Measurements from ENCODE around the gene RNU1-4. TPM values are rescaled to one million over a fixed set of nuclear protein-coding genes. Genes with fewer than 3 reads are reported as not detected.
"Not testable (repeated sequence)": the region's sequence is repeated elsewhere in the genome, so short reads cannot be mapped to it uniquely, and the experiment has no call there.

RNU1-4 gene
- total and polyA plus RNA-seq, 8 donors: under 0.01 to 9,966 (median under 0.01) TPM; not detected in 3

DNA sequence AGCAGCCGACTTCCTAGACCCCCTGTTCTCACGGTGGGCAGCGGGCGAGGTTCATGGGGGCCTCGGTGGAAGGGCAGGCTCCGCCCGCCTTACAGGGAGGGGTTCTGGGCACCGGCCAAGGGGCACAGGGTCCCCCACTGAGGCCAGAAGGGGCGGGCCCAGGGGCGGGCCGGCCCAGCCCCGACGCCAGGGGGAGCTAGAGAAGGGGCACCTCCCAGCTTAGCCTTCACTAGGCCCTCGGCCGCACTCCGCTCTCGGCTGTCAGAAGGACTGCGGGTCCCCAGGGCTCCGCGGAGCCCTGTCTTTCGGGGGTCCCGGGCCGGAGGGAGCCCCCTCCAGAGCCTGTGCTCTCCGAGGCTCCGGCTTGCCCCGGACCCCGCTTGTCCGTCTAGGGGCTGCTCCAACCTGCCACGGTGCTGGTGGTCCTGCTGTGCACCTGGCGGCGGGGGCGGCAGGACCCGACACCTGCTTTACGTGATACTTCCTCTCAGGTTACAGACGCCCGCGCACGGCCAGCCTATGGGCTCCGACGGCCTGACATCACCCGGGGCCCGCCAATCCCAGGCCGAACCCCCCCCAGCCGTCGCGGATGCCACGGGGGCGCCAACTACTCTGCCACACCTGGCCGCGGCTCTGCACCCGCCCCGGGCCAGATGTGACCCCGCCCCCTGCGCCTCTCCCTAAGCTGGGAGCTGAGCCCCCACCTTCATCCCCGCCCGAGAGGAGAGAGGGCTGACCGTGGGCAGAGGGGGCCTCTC lies 40.0 kb upstream of the RNU1-4 start:
- DNase-seq: not testable (repeated sequence)
- 0 to 6% (median 3%) methylated on average over 3 to 8 of the region's 57 CpGs; no CpG with 5 or more reads in 2 of the 5 donors for WGBS, 5 donors

DNA sequence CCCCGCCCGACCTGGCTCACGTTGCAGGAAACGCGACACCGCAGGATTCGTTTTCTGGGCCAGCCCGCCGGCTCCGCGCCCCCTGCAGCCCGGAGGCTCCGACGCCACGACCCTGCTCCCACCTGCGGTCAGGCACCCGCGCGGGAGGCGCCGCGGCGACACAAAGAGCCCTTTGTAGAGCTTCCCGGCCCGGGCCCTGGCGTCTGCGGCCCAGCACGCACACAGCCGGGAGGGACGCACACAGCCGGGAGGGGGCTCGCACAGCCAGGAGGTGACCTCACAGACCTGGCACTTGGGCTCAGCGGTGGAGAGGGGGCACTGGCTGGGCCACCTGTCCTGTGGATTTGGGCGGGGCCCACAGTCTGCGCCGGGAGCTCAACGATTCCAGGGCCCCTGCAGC lies 39.1 kb upstream of the RNU1-4 start:
- H3K36me3 ChIP-seq; H3K27ac ChIP-seq; H3K4me3 ChIP-seq; H3K4me1 ChIP-seq; H3K9me3 ChIP-seq; intact Hi-C loops (cut with DNase I; ENCODE audit: low total_unique reads); DNase-seq: not testable (repeated sequence)
- peaks cover 0 to 36% (median 0%) of the 10 kb centered on the region in 3 donors for H3K27me3 ChIP-seq
- WGBS, 5 donors: no CpG with 5 or more reads among the region's 37 CpGs

More for the DNA sequence above, 40.0 kb upstream of the RNU1-4 start:
- H3K27ac ChIP-seq; intact Hi-C loops (cut with DNase I; ENCODE audit: low total_unique reads); H3K4me1 ChIP-seq; H3K36me3 ChIP-seq; H3K9me3 ChIP-seq; H3K4me3 ChIP-seq: not testable (repeated sequence)
- H3K27me3 ChIP-seq: peaks cover 0 to 40% (median 0%) of the 10 kb centered on the region in 3 donors

DNA sequence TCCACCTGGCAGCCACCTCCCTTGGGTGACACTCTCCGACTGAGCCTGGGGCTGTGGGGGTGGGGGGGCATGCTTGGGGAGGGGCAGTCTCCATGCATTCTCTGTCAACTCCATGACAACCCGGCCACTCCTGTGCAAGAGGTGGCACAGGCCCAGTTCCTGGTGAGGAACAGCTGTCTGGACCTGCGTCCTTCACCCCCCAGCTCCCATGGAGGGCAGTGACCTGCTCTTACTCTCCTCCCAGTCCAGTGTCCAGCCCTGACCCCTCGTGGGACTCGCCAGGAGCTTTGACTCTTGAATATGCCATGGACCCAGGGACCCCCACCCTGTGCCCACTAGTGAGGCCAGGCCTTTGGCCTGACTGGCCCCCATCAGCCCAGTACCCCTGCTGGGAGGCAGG lies 38.0 kb upstream of the RNU1-4 start:
- H3K36me3 ChIP-seq; intact Hi-C loops (cut with DNase I; ENCODE audit: low total_unique reads); DNase-seq; H3K4me1 ChIP-seq; H3K9me3 ChIP-seq; H3K4me3 ChIP-seq; H3K27ac ChIP-seq: not testable (repeated sequence)
- WGBS, 5 donors: 63 to 100% (median 73%) methylated on average over 1 to 2 of the region's 5 CpGs; no CpG with 5 or more reads in 2 of the 5 donors
- peaks cover 0 to 28% (median 0%) of the 10 kb centered on the region in 3 donors for H3K27me3 ChIP-seq

DNA sequence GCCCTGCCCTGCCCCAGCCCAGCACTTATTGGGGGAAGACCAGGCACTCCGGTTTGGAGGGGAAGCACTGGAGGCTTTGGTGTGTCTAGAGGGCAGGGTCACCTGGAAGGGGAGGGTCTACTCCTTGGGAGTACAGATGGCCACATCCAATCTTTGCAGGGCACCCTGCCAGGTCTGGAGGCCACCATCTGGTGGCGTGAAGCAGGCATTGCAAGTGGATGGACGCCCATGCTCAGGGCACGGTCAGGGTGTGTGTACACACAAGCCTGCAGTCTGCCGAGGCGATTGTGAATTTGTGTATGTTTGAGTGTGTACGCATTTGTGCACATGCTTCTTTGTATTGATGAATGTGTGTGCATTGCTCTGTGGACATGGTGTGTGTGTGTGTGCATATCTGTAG lies 37.2 kb upstream of the RNU1-4 start:
- peaks cover 0 to 31% (median 5%) of the 10 kb centered on the region in 3 donors for H3K27me3 ChIP-seq
- H3K36me3 ChIP-seq; H3K9me3 ChIP-seq; H3K4me1 ChIP-seq; intact Hi-C loops (cut with DNase I; ENCODE audit: low total_unique reads); H3K27ac ChIP-seq; H3K4me3 ChIP-seq; DNase-seq: not testable (repeated sequence)
- 0 to 17% (median 9%) methylated on average over 1 of the region's 7 CpGs; no CpG with 5 or more reads in 2 of the 5 donors for WGBS, 5 donors
- TF ChIP-seq, protein P1, sequence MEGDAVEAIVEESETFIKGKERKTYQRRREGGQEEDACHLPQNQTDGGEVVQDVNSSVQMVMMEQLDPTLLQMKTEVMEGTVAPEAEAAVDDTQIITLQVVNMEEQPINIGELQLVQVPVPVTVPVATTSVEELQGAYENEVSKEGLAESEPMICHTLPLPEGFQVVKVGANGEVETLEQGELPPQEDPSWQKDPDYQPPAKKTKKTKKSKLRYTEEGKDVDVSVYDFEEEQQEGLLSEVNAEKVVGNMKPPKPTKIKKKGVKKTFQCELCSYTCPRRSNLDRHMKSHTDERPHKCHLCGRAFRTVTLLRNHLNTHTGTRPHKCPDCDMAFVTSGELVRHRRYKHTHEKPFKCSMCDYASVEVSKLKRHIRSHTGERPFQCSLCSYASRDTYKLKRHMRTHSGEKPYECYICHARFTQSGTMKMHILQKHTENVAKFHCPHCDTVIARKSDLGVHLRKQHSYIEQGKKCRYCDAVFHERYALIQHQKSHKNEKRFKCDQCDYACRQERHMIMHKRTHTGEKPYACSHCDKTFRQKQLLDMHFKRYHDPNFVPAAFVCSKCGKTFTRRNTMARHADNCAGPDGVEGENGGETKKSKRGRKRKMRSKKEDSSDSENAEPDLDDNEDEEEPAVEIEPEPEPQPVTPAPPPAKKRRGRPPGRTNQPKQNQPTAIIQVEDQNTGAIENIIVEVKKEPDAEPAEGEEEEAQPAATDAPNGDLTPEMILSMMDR (IDR thresholded peaks at IDR 0.05): peak in 1 of 7 experiments; percentile 8

DNA sequence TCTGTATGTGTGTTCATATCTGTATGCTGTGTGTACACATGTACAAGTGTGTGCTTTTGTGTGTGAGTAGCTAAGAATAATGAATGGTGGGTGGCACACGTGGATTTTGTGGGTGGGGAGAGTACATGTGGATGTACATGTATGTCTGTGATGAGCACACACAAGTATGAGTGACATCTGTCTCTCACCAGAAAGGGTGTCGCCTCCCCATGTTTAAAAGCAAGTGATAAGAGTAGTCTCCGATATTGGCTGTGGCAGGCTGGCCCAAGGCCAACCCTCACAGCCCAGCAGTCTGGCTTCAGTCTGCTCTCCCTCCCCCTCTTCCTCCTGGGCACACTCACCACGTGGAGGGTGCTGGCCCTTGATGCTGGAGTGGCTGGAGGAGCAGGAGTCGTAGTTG lies 36.7 kb upstream of the RNU1-4 start:
- peaks cover 0 to 28% (median 5%) of the 10 kb centered on the region in 3 donors for H3K27me3 ChIP-seq
- H3K27ac ChIP-seq; H3K36me3 ChIP-seq; H3K4me3 ChIP-seq; H3K9me3 ChIP-seq; H3K4me1 ChIP-seq; intact Hi-C loops (cut with DNase I; ENCODE audit: low total_unique reads): not testable (repeated sequence)
- peak in 1 of 2 donors; percentile 31 for DNase-seq
- WGBS, 5 donors: 0 to 44% (median 20%) methylated on average over 1 to 3 of the region's 5 CpGs

DNA sequence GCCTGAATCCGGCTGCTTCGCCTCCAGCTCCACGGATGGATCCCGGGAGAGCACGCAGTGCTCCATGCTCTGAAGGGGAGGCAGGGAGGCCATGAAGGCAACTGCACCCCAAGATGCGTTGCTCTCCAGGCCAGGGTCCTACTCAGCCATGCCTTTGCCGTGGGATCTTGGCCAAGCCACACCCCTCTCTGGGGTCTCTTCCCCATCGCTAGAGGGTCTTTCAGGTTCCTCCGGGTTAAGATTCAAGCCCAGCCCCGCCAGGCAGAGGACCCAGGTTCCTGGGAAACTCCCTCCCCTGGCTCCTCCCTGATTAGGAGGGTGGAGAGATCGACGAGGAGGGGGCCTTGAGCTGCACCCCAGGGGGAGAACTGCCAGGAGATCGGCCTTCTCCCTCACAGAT lies 36.2 kb upstream of the RNU1-4 start:
- H3K36me3 ChIP-seq; DNase-seq; H3K4me1 ChIP-seq; H3K4me3 ChIP-seq; H3K27ac ChIP-seq; H3K9me3 ChIP-seq; intact Hi-C loops (cut with DNase I; ENCODE audit: low total_unique reads): not testable (repeated sequence)
- WGBS, 5 donors: 51 to 68% (median 65%) methylated on average over 3 to 7 of the region's 13 CpGs; no CpG with 5 or more reads in 1 of the 5 donors
- peaks cover 0 to 27% (median 5%) of the 10 kb centered on the region in 3 donors for H3K27me3 ChIP-seq

DNA sequence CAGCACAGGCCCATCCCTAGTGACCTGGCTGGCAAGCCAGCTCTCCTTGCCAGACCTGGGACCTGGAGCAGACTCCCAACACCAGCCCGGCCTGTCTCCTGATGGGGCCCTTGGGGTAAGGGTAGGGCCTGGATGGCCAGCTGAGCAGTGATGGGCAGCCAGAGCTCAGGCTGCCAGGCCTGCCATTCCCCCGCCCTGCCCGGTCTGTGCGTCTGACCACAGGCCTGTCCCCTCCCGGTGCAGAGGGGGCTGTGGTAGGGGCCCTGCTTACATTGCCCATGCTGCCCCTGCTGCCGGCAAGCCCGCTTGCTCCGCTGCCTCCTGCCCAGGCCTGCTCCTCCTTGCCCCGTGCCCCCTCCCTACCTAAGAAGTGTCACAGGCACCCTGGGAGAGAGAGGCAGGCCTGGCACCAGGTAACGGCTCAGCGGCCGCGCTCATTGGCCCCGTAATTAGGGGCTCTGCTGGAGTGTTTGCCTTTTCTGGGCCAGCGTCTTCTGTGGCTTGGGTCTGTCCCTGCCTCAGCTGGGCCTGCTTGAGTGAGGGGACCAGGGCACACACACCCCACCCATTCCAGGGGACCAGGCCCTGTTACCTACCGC lies 35.7 kb upstream of the RNU1-4 start:
- H3K4me3 ChIP-seq; DNase-seq; H3K4me1 ChIP-seq; H3K36me3 ChIP-seq; H3K9me3 ChIP-seq; intact Hi-C loops (cut with DNase I; ENCODE audit: low total_unique reads); H3K27ac ChIP-seq: not testable (repeated sequence)
- 60 to 93% (median 83%) methylated on average over 1 to 11 of the region's 16 CpGs for WGBS, 5 donors
- peaks cover 0 to 24% (median 5%) of the 10 kb centered on the region in 3 donors for H3K27me3 ChIP-seq

DNA sequence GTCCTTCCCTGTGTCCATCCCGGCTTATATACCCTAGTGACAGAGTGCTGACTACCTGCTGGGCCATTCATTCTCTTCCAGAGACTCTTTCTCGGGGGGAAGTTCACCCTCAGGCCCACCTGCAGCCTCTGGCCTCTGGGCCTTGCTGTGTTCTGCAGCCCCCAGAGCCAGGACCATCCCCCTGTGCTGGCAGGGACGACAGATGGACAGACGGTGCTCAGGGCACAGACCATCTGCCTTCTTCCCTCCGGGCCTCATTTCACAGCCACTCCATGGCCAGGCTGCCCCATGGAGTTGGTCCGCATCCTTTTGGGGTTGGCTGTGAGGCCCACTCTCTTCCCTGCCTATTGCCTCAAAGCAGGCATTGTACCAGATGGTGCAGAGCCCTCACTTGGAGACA lies 34.0 kb upstream of the RNU1-4 start:
- WGBS, 5 donors: 86 to 95% (median 92%) methylated on average over 2 to 6 of the region's 6 CpGs
- H3K4me1 ChIP-seq; H3K36me3 ChIP-seq; H3K27ac ChIP-seq; DNase-seq; H3K9me3 ChIP-seq; intact Hi-C loops (cut with DNase I; ENCODE audit: low total_unique reads); H3K4me3 ChIP-seq: not testable (repeated sequence)
- H3K27me3 ChIP-seq: peaks cover 0 to 18% (median 5%) of the 10 kb centered on the region in 3 donors
